Nephron (organoid): ENCODE data around the gene MYLK.

ENCODE experiments used
- H3K27ac Mint-ChIP-seq, 3 experiments: 2 replicates each; pipeline ENCODE4 v1.8.0; 2020; ENCODE audit warnings: mixed read lengths in 3 of 3, mild to moderate bottlenecking in 2 of 3, moderate library complexity in 1 of 3
- H3K27me3 Mint-ChIP-seq: 2 replicates; pipeline ENCODE4 v1.8.0; 2021; ENCODE audit warnings: low read depth, mild to moderate bottlenecking, moderate library complexity, mixed read lengths
- H3K36me3 Mint-ChIP-seq: 2 replicates; pipeline ENCODE4 v1.8.0; 2020; ENCODE audit warnings: low read depth, mixed read lengths
- H3K4me1 Mint-ChIP-seq: 2 replicates; pipeline ENCODE4 v1.8.0; 2020; ENCODE audit warnings: mixed read lengths
- H3K4me3 Mint-ChIP-seq, 3 experiments: 2 replicates each; pipeline ENCODE4 v1.8.0; 2020; ENCODE audit warnings: mild to moderate bottlenecking in 3 of 3, mixed read lengths in 3 of 3, moderate library complexity in 2 of 3
- H3K9me3 Mint-ChIP-seq: 2 replicates; pipeline ENCODE4 v1.8.0; 2020; ENCODE audit warnings: mixed read lengths
- CTCF ChIP-seq, 3 experiments: fragments of 200-600 bp; sonication (generic); IDR thresholded peaks; one replicate each; pipeline ENCODE4 v1.5.0; 2021; ENCODE audit warnings: antibody characterized with exemption in 3 of 3; ENCODE audit not compliant: unreplicated experiment in 3 of 3

Gene MYLK

GRCh38 chr3:123576122-123576521 is 308.0 kb downstream of the MYLK start:
- H3K9me3 Mint-ChIP-seq: no peaks in the 10 kb centered on the region
- H3K27ac Mint-ChIP-seq: no peak overlapping the region
- H3K36me3 Mint-ChIP-seq: peaks cover 44% of the 10 kb centered on the region
- no peaks in the 10 kb centered on the region for H3K27me3 Mint-ChIP-seq
- H3K4me3 Mint-ChIP-seq: no peak overlapping the region
- no peak for TF ChIP-seq CTCF (IDR thresholded peaks at IDR 0.05; ENCODE audit: unreplicated experiment in 3 of 3)
- no peaks in the 10 kb centered on the region for H3K4me1 Mint-ChIP-seq

- H3K9me3 Mint-ChIP-seq: no peaks in the 10 kb centered on the region
- no peaks in the 10 kb centered on the region for H3K27me3 Mint-ChIP-seq
- no peaks in the 10 kb centered on the region for H3K4me1 Mint-ChIP-seq
- no peak for TF ChIP-seq CTCF (IDR thresholded peaks at IDR 0.05; ENCODE audit: unreplicated experiment in 3 of 3)
- H3K27ac Mint-ChIP-seq: no peak overlapping the region
- H3K4me3 Mint-ChIP-seq: no peak overlapping the region
- H3K36me3 Mint-ChIP-seq: peaks cover 39% of the 10 kb centered on the region
Observed at GRCh38 chr3:123571973-123572365, 312.2 kb downstream of the MYLK start.

DNA sequence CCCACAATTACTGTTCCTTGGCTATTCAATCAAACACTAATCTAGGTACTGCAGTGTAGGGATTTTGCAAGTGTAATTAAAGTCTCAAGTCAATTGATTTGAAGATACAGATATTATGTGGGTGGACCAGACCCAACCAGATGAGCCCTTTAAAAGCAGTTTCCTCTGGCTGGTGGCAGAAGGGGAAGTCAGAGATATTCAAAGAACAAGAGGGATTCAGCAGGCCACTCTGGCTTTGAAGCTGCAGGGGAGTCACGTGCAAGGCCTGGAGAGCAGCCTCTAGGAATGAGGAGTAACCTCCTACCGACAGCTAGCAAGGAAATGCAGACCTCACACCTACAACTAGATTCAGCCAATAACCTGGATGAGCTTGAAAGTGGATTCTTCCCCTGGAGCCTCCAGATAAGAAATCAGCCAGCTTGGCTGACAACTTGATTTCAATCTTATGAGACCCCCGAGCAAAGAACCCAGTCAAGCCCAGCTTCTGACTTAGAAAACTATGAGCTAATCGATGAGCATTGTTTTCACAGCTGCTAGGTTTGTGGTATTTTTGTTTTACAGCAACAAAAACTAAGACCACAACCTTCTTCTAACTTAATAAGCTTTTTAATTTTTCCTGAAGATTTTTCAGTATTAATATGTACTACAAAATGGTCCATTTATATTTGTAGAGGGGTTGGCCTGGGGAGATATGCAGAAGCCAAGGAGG is 312.7 kb downstream of the MYLK start:
- H3K9me3 Mint-ChIP-seq: no peaks in the 10 kb centered on the region
- H3K27me3 Mint-ChIP-seq: no peaks in the 10 kb centered on the region
- H3K4me3 Mint-ChIP-seq: no peak overlapping the region
- peaks cover 34% of the 10 kb centered on the region for H3K36me3 Mint-ChIP-seq
- H3K27ac Mint-ChIP-seq: no peak overlapping the region
- TF ChIP-seq CTCF (IDR thresholded peaks at IDR 0.05; ENCODE audit: unreplicated experiment in 3 of 3): no peak
- H3K4me1 Mint-ChIP-seq: no peaks in the 10 kb centered on the region

- TF ChIP-seq CTCF (IDR thresholded peaks at IDR 0.05; ENCODE audit: unreplicated experiment in 3 of 3): no peak
- no peaks in the 10 kb centered on the region for H3K9me3 Mint-ChIP-seq
- no peaks in the 10 kb centered on the region for H3K27me3 Mint-ChIP-seq
- no peak overlapping the region for H3K4me3 Mint-ChIP-seq
- no peaks in the 10 kb centered on the region for H3K4me1 Mint-ChIP-seq
- peaks cover 40% of the 10 kb centered on the region for H3K36me3 Mint-ChIP-seq
- H3K27ac Mint-ChIP-seq: no peak overlapping the region
Observed at GRCh38 chr3:123568875-123569274, 315.3 kb downstream of the MYLK start.

GRCh38 chr3:123568034-123568433 is 316.1 kb downstream of the MYLK start:
- H3K4me1 Mint-ChIP-seq: no peaks in the 10 kb centered on the region
- H3K36me3 Mint-ChIP-seq: peaks cover 41% of the 10 kb centered on the region
- H3K27me3 Mint-ChIP-seq: no peaks in the 10 kb centered on the region
- no peak overlapping the region for H3K4me3 Mint-ChIP-seq
- no peak for TF ChIP-seq CTCF (IDR thresholded peaks at IDR 0.05; ENCODE audit: unreplicated experiment in 3 of 3)
- H3K9me3 Mint-ChIP-seq: no peaks in the 10 kb centered on the region
- no peak overlapping the region for H3K27ac Mint-ChIP-seq

DNA sequence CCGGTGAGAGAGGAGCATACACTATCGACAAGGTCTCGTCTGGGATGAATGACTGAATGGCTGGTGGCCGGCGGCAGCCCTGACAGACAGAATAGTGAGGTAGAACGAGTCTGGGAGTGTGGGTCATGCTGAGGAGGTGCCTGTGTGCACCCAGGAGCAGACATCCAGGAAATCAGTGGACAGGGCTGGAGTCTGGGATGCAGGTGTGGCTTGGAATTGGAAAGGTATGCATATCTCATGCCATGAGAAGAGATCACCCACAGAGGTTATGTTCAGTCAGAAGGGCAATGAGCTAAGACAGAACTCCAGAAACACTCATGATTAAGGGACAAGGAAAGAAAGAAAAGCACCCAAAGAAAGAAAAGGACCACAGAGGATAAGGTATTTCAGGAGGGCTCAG is 320.1 kb downstream of the MYLK start:
- H3K27me3 Mint-ChIP-seq: no peaks in the 10 kb centered on the region
- no peaks in the 10 kb centered on the region for H3K9me3 Mint-ChIP-seq
- H3K4me1 Mint-ChIP-seq: no peaks in the 10 kb centered on the region

More for the DNA sequence above, 320.1 kb downstream of the MYLK start:
- H3K36me3 Mint-ChIP-seq: peaks cover 26% of the 10 kb centered on the region
- no peak for TF ChIP-seq CTCF (IDR thresholded peaks at IDR 0.05; ENCODE audit: unreplicated experiment in 3 of 3)
- H3K4me3 Mint-ChIP-seq: no peak overlapping the region
- H3K27ac Mint-ChIP-seq: no peak overlapping the region
